DMS114 treated with DMSO at 0.1 percent for 48 hours (cell line): ENCODE results near the gene L3MBTL1.

Experiments
- DNase-seq: peaks from one replicate; lab custom pipeline; 2025; ENCODE audit not compliant: unreplicated experiment; lab: John Stamatoyannopoulos, UW

Gene L3MBTL1

DNA sequence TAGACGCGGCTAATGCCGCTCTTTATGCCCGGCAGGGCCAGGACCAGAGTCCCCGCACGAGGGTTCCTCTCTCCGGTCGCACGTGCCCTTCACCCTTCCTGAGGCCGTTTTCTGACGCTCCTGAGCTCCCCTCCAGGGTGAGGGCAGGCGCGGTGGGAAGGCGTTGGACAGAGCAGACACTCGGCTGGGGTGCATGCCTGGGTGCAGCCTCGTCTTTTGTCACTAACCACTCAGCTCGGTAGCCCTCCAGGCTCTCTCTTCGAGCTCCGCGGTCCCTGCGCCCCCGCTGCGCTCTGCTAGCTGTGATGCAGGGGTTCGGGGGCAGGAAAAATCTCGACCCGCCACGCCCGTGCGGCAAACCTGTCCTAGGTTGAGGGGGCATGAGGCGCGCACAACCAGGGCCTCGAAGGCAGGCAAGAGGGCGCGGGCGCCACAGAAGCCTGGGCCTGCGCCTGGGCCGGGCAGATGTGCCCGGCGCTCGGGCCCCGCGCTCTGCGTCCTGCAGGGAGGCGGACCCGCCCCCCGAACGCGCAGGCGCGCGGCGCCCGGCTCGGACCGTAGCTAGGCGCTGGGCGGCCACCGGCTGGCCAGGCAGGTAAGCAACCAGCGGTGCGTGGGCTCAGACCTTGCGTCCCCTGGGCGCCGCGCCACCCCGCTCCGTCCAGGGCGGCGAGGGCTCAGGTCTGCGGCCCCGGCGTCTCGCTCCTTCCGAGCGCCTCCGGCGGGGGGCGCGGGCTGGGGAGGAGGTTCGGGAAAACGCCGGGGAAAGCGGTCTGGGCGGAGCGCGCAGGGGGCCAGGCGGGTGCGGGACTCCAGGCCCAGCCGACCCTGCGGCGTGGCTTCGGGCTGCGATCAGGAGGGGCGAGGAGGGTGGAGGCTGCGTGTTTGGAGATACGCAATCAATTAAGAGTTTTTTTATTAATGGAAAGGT, at the start of gene L3MBTL1:
L3MBTL1 (plus strand) TSS at position 548 of the 931 bp plus-strand sequence. CDS start 5,807 bp downstream, outside the sequence.
- no peak for DNase-seq

GRCh38 chr20:43458422-43458924, 49.0 kb upstream of the L3MBTL1 start:
- DNase-seq, result no peak

DNA sequence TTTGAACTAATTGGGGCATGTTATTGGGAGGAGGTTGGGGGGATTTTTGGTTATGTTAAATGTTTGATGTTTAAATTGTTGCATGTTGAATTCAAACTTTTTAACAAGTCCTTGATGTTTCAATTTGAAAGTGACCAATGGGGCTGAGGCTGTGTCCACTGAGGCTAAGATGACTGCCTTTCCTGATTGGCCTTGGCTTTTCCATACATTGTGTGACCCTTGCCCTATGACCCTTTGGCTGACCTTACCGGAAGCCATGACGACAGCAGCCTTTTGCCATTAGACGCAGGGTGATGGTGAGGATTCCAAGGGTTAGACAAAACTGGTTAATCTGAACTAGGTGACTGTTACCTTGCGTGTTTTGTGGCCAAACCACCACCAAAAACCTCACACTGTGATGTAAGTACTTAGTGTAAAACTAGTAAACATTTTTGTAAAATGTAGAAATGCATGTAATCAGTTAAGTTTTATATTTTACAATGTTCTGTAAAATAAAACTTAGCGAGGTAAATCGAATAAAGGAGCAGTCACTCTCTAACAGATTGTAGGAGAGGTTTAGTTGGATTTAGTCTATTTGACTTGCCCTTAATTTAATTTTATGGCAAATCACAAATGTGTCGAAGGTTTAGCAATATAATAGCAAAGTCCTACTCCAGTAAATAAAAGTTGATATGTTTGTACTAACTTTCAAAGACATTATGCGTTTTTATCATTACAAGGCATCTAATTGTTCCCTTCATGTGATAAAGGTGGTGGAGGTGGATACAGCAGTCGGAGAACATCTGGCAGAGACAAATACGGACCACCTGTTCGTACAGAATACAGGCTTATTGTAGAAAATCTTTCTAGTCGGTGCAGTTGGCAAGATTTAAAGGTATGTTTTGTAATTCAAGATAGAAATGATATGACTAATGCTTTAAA, 48.2 kb upstream of the L3MBTL1 start:
- no peak for DNase-seq

- DNase-seq, result no peak
Measured at GRCh38 chr20:43460172-43460829, 47.2 kb upstream of the L3MBTL1 start.

DNA sequence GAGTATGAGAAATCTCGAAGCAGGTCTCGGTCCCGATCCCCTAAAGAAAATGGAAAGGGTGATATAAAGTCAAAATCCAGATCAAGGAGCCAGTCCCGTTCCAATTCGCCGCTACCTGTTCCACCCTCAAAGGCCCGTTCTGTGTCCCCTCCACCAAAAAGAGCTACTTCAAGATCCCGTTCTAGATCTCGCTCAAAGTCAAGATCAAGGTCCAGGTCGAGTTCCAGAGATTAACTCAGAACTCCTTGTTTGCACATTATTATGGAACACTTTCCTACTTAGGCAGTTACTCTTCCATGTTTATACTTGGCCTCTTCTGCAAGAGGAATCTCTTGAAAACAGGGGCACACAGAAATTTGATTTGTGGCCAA, 46.7 kb upstream of the L3MBTL1 start:
- no peak for DNase-seq

- DNase-seq, result no peak
Measured at GRCh38 chr20:43461894-43462659, 45.4 kb upstream of the L3MBTL1 start.

GRCh38 chr20:43462660-43463526, 44.6 kb upstream of the L3MBTL1 start:
- DNase-seq, result no peak

- DNase-seq, result no peak
Measured at GRCh38 chr20:43463527-43464218, 43.8 kb upstream of the L3MBTL1 start.

DNA sequence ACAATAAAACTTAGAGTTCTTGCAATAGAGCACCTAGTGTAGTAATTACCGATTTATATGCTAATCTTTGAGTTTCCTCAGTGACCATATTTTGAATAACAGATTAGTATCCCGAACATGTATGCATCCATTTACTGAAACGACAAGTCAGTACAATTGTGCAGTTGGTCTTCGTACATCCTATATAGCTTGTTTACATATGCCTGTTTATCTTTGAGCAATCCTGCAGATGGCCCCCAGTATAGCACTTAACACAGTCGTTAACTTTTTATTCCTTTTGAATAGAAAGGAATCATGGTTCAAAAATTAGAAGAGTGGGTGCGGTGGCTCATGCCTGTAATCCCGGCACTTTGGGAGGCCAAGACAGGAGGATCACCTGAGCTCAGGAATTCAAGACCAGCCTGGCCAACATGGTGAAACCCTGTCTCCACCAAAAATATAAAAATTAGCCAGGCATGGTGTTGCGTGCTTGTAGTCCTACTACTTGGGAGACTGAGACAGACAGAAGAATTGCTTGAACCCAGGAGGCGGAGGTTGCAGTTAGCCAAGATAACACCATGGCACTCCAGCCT, 43.2 kb upstream of the L3MBTL1 start:
- no peak for DNase-seq

- DNase-seq, result no peak
Measured at GRCh38 chr20:43465625-43465943, 41.9 kb upstream of the L3MBTL1 start.

GRCh38 chr20:43467589-43467988, 39.9 kb upstream of the L3MBTL1 start:
- DNase-seq, result no peak

DNA sequence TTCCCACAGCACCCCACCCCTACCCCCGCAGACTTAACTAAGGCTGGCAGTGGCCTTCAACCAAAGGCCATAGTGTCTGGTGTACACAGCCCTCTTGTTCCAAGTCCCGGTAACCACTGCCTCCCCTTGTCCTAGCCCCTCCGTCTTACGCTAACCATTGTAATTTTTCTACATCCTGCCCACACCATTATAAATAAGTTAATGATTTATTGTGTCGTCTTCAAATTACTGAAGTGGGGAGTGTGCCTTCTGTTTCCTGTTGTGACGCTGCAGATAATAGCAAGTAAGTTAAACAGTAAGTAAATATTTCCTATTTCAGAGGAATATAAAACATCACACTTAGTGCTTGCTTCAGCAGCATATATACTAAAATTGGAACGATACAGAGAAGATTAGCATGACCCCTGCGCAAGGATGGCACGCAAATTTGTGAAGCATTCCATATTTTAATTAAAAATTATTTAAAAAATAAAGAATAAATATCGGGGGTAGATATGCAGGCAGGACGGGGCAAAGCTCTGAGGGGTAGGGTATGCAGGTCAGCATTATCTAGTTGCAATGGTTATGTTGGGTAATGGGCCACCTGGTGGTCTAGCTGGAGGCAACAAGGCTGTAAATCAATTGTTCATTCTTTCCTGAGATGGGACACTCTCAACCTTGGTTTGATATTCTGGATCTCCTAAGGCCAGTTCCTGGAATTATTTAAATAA, 34.7 kb upstream of the L3MBTL1 start:
- DNase-seq, result no peak

GRCh38 chr20:43473381-43473704, 34.2 kb upstream of the L3MBTL1 start:
- DNase-seq, result no peak

DNA sequence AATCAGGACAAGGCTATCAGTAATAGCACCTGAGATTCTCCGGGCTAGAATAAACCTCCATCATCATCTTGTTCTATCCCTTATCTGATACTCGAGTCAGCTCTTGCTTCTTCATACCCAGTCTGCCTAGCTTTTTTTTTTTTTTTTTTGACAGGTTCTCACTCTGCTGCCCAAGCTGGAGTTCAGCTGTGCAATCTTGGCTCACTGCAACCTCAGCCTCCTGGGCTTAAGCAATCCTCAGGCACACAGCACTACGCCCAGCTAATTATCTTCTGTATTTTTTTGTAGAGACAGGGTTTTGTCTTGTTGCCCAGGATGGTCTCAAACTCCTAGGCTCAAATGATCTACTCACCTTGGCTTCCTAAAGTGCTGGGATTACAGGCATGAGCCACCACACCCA, 30.3 kb upstream of the L3MBTL1 start:
- no peak for DNase-seq

DNA sequence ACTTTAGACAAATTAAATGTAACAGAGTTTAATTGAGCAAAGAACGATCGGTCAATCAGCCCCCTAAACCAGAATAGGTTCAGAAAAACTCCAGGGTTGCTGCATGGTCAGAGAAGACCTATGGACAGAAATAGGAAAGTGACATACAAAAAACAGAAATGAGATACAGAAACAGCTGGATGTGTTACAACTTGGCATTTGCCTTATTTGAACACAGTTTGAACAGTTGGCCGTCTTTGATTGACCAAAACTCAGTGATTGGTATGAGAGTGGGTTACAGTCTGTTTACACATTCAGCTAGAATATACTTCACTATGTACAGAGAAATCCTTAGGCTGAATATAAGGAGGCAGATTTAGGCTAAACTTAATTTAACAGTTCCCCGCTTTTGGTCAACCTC, 29.9 kb upstream of the L3MBTL1 start:
- no peak for DNase-seq

GRCh38 chr20:43490038-43490437, 17.5 kb upstream of the L3MBTL1 start:
- DNase-seq, result no peak

GRCh38 chr20:43492101-43492500, 15.4 kb upstream of the L3MBTL1 start:
- no peak for DNase-seq

DNA sequence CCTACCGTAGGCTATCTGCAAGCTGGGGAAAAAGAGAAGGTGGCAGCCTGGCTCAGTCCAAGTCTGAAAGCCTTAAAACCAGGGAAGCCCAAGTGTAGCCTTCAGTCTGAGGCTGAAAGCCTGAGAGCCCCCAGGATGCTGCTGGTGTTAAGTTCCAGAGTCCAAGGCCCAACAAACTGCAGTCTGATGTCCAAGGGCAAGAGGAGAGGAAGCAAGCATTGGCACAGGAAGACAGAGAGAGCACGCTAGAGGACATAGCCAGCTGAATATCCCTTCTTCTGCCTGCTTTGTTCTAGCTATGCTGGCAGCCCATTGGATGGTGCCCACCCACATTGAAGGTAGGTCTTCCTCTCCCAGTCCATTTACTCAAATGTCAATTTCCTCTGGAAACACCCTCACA, 12.1 kb upstream of the L3MBTL1 start:
- DNase-seq, result no peak
